Superior temporal gyrus (tissue), 1 donor: ENCODE data around the gene CCNJL.

Source experiments
- DNase-seq: peaks from one replicate; pipeline ENCODE4 v3.0.0-alpha.2; 2016; ENCODE audit errors: extremely low spot score

CCNJL gene

DNA sequence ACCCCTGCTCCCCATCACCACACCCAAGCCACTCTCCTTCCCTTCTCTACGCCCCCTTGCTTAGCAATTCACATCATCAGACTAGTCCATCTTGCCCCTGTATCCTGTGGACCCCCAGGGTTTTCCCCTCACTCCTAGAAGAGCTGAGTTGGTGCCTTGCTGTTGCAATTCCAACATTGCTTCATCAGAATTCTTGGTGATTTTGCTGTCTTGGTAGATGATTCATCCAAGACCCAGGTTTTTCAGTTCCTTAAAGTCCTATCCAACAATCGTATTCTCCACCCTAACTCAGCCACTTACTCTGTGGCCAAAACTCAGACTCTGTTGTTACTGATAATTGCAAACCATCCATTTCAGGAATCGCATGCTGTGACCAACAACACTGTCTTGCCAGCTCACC is 21.4 kb upstream of the CCNJL start:
- no peak for DNase-seq

DNA sequence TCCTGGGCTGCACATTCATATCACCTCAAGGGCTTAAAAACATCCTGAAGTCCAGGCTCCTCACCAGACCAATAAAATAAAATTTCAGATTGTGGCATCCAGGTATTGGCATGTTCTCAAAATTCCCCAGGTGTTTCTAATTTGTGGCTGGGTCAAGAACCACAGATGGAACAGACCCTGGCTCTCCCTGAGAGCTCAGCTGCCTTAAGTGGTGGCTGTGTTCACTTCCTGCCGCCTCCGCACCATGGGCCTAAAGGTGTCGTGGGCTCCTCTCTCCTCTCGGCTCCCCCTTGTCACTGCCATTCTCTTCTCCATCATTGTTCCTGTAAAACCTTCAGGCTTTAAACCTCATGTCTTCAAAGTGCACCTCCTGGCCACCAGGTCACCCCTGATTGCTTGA is 17.8 kb upstream of the CCNJL start:
- DNase-seq: no peak

DNA sequence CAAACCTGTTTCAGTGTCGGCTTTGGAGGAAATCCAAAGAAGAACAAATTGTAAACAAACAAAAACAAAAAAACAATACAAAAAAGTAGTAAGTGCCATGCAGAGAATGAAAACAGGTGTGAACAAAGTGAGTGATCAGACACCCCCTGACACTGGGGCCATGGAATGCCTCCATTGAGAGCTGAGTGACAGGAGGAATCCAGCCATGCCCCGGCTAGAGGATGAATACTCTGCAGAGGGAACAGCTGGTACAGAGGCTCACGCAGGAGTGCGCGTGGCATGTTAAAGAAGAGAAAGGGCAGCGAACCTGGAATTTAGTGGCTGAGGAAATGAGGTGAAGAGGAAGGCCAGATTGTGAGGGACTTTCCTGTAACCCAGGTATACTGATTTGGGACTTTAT is 15.5 kb upstream of the CCNJL start:
- no peak for DNase-seq

DNA sequence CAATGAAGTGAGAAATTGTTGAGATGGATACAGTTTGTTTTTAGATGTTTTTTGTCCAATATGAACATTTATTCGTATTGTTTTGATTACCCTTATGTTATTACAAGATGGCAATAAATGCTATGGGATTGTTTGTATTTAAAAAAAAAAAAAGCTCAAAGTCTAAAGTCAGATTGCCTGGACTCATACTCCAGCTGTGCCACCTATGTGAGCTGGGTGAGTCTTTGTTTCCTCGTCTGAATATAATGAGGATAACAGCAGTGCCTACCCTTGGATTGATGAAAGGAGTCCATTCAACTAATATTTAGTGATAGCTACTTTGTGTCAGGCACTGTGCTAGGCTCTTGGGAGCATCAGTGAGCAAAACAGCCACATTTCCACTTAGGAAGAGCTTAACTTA is 14.6 kb upstream of the CCNJL start:
- no peak for DNase-seq

DNA sequence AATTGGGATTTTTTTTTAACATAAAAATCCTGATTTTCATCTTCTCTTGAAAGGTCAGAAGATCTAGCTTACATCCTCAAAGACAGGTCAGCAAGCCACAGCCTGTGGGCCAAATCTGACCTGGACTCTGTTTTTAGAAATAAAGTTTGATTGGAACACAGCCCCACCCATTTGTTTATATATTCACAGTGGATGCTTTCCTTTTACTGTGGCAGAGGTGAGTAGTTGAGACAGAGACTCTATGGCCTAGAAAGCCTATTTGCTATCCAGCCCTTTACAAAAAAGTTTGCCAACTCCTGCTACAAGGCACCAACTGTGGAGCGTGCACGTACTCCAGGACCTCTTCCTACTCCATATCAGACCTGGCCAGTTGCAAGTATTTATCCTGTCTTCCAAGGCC is 13.4 kb upstream of the CCNJL start:
- DNase-seq: no peak

DNA sequence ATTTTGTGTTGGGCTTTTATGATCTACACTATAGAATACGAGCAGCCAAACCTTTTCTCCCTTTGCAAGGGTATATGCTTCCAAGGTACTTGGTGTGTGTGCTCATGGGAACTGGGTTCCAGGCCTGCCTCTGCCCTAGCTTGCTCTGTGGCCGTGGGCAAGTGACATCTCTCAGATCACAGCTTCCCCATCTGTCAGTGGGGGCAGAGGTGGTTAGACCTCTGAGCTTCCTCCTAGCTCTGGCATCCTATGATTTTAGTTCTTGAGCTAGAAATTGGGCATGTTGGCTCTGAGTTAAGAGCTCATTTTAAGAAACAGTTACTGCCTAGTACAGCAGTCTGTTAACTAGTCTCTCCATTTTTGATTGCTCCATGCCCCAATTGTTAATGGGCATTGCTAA is 12.5 kb upstream of the CCNJL start:
- DNase-seq: no peak

DNA sequence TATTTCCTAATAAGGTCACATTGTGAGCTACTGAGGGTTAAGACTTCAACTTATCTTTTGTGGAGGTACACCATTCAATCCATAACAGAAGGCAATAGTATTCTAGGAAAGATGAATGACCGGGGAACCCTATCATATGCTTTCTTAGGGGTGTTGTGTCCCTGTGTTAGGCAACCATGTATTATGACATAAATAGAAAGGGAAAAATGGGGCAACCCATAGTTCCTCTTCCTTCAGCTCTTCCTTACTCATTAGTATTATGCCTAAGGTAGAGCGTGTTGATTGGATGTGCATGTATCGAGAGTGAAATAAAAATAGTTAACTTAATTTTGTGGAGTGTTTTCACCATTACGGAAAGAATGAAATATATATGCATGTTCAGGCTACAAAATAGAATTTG is 6.0 kb upstream of the CCNJL start:
- DNase-seq: no peak

DNA sequence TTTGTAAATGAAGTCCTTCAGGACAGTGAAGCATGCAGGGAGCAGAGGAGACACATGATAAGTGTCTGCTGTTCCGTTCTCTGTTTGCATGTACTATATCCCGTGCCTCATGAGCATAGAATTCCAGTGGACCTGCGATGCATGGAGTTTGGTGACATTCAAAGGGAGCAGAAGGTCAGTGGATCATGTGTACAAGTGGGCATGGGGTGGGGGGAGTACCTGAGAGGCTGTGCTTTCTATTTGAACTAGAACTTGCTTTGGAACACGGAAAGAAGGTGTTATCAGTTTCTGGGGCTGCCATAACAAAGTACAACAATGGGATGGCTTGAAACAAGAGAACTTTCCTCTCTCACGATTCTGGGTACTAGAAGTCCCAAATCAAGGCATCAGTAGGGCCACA is 5.1 kb upstream of the CCNJL start:
- no peak for DNase-seq

DNA sequence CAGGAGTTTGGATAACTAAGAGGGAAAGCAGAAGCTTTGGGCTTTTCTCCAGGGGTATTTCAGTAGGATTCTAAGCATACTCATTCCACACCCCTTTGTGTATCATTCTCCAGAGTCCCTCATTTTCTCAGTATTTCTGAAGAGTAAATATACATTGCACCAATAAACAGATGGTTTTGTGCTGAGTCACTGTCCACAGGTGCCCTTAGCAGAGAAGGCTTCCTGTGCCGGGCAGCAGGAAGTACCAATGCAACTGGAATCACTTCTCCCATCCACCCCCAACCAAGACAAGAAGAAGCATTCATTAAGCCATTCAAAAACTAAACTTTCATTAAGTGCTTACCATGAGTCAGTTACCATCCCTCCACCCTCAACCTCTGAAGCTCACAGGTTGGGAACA is 3.6 kb upstream of the CCNJL start:
- DNase-seq: no peak

DNA sequence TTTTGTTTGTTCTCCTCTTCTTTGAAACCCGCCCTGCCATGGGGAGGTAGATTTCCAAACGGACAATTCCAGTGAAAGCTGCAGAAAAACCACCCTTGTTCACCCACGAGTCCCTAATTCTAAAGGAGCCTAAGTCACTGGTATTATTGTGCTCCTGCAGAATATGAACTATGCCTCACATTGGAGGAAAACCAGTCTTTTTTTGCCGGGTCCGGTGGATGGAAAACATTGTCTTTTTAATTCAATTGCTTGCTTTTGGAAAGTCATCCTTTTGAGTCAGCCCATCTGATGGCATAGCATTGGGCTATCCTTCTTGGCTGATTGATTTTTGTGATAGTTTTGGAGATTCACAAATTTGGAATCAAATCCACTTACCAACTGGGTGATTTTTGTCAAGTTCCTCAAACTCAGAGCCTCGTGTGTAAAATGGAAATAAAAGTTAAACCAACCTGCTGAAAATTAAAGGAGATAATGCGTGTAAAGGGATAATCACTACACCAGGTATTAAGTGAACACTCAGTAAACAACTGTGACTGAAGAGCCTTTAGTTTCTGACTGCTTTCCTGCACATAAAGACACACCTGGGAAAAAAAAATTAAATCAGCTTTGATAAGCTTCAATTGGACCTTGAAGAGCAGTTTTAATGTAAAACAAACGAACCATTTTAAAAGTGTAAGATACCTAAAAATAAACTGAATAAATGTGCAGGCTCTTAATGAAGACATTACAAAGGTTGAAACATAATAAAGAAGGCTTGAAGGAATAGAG is 780 bp upstream of the CCNJL start:
- DNase-seq: no peak

DNA sequence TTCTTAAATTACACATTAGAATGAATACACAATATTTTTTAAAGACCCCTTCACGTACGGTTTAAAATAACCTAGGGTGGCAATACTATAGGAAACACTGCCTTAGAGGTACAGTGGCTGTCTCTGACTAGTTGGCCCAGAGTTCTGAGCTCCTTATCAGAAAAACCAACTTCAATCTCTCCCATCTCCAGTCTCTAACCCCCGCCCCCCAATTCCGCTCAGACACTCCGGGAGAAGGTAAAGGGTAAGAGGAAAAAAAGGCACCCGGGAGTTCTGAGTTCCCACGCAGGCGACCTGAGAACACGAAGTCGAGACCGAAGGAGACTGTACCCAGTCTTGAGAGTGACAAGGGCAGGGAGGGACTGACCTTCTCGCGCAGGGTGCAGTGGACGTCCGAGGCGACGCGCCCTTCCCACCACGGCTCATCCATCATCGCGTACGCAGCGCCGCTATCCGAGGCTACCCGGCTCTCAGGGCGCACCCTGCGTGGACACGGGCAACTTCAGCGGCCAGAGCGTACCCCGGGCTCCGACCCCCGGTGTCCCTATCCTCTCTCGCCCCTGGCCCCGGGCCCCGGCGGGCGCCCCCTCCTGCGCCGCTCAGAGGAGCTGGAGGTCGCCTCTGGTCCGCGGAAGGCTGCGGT is 752 bp downstream of the CCNJL start:
- DNase-seq: no peak

DNA sequence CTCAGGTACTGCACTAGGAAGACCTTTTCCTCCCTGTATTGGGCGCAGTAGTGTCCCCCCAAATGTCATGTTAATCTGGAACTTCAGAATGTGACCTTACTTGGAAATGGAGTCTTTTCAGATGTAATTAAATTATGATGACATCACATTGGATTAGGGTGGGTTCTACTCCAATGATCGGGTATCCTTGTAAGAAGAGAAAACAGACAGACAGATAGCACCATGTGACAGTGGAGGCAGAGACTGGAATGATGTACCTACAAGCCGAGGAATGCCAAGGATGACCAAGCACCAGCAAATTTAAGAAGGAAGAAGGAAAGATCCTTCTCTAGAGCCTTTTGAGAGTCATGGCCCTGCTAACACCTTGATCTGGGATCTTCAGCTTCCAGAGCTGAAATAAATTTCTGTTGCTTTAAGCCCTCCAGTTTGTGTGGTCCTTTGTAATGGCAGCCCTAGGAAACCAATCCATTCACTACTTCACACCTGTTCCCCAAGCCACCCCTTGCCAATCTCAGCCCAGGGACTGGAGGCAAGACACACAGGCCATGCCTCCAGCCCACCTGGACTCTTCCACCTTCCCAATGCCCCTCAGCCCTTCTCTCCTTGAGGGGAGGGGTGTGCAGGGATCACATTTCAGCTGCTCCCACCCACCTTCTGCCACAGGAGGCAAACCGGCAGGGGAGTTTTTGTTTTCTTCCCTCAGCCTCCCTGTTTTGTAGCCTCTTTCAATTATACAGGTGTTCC is 1.6 kb downstream of the CCNJL start:
- no peak for DNase-seq

DNA sequence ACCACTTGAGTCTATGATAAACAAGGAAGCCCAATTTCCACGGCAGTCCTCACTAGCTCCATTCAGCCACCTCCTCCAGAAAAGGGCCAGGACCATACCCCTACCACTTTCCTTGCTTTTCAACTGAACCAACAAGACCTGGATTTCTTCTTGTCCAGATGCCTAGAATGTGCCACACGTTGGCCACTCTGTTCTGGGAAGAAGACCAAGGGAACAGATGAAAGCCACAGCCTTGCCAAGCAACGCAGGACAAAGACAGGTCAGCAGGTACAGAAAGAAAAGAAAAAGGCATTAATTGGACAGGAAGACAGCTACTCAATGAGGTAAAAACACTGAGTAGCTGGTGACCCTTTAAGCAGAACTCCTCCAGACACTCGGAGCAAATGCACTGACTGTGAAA is 2.2 kb downstream of the CCNJL start:
- DNase-seq: no peak

DNA sequence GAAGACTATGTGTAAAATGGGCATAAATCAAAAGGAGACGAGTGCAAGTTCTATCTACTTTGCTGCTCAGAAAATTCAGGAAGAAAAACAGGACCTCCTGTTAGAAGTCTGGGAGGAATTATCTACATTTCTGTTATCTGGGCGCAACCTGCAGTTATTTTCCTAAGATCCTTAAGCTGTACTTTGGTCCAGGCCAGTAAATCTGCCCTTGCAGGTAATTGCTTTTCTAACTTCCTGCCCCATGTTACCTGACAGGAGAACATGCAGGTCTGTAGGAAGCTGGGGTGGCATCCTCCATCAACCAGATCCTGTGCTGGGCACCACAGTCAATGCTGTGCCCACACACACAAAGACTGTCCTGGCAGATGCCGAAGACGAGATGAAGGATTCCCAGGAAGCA is 5.7 kb downstream of the CCNJL start:
- no peak for DNase-seq

DNA sequence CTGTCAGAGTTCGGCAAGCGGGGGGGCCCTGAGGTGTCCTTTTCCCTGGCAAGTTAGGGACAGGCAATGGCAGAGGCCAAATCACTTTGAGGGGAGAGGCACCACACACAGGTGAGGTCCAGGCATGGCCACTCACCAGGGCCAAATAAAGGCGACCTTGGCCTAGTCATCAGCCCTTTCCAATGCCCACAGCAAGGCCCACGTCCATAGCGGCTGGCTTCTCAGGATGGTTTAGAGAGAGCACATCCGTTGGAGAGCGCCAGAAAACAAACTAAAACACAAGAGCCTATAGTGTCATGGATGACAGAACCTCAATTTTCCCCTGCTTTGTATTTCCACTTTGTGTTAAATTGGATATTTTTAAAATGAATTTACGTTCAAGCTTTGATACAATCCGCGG is 7.0 kb downstream of the CCNJL start:
- no peak for DNase-seq

DNA sequence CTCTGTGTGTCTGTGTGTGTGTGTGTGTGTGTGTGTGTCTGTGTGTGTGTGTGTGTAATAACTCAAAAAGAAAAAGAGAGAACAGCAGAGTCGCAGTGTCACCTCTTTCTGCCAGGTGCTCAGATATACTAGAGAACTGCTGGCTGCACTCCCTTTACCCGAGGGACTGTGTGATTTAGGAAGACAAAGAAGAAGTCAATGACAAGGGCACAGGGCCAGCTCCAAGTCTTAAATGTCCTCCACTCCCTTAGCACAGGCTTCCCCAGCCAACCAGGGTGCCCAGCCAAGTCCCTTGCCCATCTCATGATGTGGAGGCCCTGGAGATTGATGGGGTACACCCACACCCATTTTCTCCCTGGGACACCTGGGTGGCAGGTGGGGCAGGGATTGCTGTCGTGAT is 8.7 kb downstream of the CCNJL start:
- DNase-seq: no peak

DNA sequence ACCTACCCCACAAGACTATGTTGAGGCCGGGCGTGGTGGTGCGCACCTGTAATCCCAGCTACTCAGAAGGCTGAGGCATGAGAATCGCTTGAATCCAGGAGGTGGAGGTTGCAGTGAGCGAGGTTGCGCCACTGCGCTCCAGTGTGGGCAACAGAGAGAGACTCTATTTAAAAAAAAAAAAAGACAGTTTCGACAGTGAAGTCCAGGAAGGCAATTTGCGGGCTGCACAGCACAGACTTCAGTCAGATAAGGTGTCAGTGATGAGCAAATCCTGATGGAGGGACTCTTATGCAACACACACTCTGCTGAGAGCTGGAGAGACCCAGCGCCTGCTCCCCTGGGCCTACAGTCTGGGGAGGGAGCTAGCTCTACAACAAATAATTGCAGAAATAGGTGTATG is 14.2 kb downstream of the CCNJL start:
- no peak for DNase-seq

DNA sequence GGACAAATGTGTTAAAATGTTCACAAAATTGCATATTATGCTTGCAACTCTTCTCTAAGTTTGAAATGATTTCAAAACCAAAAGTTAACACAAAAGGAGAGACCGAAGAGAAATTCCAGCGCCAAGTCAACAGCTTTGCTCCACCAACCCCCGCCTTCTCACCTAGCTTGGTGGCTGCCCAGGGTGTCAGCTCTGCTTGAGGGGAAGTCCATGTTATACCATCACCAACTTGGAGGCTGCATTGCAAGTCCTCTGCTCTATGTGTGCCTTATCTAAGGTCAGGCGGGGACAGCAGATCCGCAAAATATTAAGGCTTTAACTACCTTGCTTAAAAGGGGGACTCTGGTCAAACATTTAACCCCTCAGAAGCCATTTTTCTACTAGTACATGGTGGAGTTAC is 14.6 kb downstream of the CCNJL start:
- no peak for DNase-seq

DNA sequence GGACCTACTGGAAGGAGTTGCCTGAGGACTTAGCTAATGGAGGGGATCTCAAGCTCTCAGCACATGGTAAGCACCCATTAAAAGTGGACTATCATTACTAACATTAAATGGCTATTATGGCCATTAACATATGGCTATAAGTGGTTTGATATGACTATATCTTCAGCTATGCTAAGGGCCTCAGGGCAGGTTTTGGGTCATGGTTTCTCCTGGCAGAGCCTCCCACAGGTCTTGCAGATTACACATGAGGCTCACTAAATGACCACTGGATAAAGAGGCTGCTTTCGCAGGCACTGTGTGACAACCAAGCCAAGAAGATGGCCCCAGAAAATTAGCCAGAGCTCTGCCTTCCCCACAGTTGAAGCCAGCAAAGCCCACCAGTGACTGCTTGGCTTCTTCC is 15.4 kb downstream of the CCNJL start:
- DNase-seq: no peak

DNA sequence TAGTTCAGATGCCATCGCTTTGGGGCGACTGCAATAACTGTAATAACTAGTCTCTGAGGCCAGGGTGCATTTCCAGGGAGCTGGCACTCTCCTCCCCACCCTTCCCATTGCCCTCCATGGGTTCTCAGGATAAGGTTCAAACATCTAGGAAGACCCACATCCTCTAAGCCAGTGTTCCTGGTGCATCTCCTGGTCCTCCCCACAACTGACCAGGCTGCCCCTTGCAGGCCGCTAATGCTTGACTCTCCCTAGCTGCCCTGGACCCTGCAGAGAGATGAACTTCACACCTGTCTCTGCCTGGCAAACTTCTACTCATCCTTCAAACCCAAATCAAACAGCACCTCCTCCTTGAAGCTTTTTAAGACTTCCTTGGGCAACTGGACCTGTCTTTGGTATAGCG is 15.9 kb downstream of the CCNJL start:
- DNase-seq: no peak

DNA sequence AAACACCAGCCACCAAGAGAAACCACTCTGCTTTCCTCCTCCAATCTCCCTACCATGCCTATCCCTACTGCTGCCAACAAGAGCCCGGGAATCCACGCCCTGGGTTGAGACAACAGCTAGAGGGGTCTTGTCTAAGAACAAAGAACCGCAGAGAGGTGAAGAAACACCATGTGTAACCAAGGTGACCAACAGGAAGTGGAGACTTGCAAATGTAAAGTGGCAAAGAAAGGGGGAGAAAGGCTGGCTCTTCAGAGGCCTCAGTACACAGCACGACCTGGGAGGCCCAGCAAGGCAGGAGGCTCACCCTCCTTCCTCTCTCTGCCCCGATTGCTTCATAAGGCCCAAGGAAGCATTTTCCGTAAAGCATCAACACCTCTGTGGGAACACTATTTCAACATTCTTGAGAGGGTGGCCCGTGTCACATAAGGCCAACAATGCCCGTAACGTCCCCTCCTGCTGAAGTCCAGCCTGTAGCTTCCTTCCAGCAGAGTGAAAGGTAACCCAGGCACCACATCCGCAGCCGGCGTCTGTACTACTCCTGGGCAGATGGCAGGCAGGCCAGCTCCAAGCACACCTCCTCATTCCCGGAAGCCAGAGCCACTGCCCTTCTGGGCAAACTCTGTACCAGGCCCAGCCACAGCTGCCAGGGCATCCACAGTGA is 18.3 kb downstream of the CCNJL start:
- DNase-seq: no peak

DNA sequence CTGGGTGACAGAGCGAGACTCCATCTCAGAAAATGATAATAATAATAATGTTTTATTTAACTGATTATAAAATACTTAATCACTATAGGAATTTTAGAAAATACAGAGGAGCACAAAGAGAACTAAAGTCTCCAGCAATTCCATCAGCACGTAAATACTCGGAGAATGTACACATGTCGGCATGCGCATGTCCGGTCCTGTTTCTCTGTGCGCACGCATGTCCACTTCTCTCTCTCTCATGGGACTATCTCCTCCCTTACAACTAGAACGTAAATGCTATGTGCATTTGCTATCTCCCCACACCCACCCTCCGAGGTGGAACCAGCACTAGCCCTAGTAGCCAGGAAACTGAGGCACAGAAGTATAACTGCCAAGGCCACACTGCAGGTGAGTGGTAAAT is 19.0 kb downstream of the CCNJL start:
- DNase-seq: no peak

DNA sequence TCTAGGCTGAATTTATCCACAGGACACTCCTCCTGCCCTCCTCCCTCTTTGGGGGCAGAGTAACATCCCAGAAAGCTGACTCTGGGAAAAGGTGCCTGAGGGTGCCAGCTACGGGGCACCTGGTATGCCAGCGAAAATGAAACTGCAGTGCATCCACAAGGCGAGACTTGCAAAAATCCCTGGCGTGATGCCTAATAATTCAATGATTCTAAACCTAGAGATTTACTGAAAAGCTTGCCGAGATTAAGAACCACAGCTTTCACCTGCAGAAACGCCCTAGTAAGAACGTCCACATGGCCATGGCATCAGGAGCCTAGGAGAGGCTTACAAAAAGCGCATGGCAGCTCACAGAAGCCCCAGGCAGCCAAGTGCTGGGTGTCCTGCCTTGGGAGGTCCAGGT is 20.9 kb downstream of the CCNJL start:
- DNase-seq: no peak
